K562 (cell line): ENCODE results near the gene MON2. TPM values are rescaled to one million over a fixed set of nuclear protein-coding genes. Genes with fewer than 3 reads are reported as not detected.

ENCODE experiments used
- BCL6 ChIP-seq: fragments of 250-450 bp; sonication (Bioruptor Pico); IDR thresholded peaks from 2 replicates; pipeline ENCODE4 v1.4.0; 2020
- CCNT2 ChIP-seq: IDR thresholded peaks from 2 replicates; pipeline ENCODE4 v1.6.1; 2011; ENCODE audit warnings: borderline replicate concordance, low read depth, mild to moderate bottlenecking, moderate library complexity, mixed read lengths, low read length; ENCODE audit not compliant: insufficient read length; ENCODE audit errors: extremely low read depth
- FOXP1 ChIP-seq: sonication (generic); formaldehyde crosslinking; IDR thresholded peaks from 2 replicates; pipeline ENCODE4 v1.8.0; 2022; ENCODE audit warnings: mild to moderate bottlenecking, missing genetic modification reagents
- HMGN3 ChIP-seq: IDR thresholded peaks from 2 replicates; pipeline ENCODE4 v1.6.1; 2011; ENCODE audit warnings: borderline replicate concordance, low read depth, mild to moderate bottlenecking, mixed read lengths, low read length; ENCODE audit not compliant: insufficient read length; ENCODE audit errors: extremely low read depth
- KDM4B ChIP-seq, 2 experiments: fragments of 450-650 bp in 1 of 2; sonication (generic) in 1 of 2; IDR thresholded peaks; 2 replicates each; pipeline ENCODE4 v1.6.1; 2016 to 2017; ENCODE audit warnings: borderline replicate concordance in 2 of 2, antibody characterized with exemption in 1 of 2, low read depth in 1 of 2, mild to moderate bottlenecking in 1 of 2
- MCM5 ChIP-seq: fragments of 450-650 bp; IDR thresholded peaks from 2 replicates; pipeline ENCODE4 v1.6.1; 2016; ENCODE audit warnings: low read depth
- NCOA2 ChIP-seq, 2 experiments: fragments of 450-650 bp; IDR thresholded peaks; 2 replicates each; pipeline ENCODE4 v1.6.1; 2018; ENCODE audit warnings: mild to moderate bottlenecking in 2 of 2, moderate library complexity in 1 of 2; ENCODE audit not compliant: partially characterized antibody in 2 of 2
- NR2F6 ChIP-seq: fragments of 450-650 bp; formaldehyde crosslinking; IDR thresholded peaks from 2 replicates; pipeline ENCODE4 v1.4.0; 2020; ENCODE audit warnings: mild to moderate bottlenecking
- RBBP5 ChIP-seq: fragments of 200-600 bp; sonication (generic); IDR thresholded peaks from 2 replicates; pipeline ENCODE4 v1.6.1; 2012; ENCODE audit warnings: borderline replicate concordance, mild to moderate bottlenecking, low read length, control low read depth, inconsistent platforms; ENCODE audit not compliant: insufficient read depth, poor library complexity, severe bottlenecking
- TAF15 ChIP-seq: fragments of 200-400 bp; formaldehyde crosslinking; IDR thresholded peaks from 2 replicates; pipeline ENCODE4 v1.6.1; 2017; ENCODE audit warnings: mild to moderate bottlenecking, low read depth, low read length, moderate library complexity
- TBP ChIP-seq: optimal IDR thresholded peaks from 2 replicates; pipeline ENCODE3; 2011; ENCODE audit warnings: low read depth, low read length, improper control_type of control experiment
- ZNF277 ChIP-seq: fragments of 250-450 bp; sonication (Bioruptor Pico); IDR thresholded peaks from 2 replicates; pipeline ENCODE4 v1.8.0; 2022; ENCODE audit warnings: inconsistent platforms, mild to moderate bottlenecking, moderate library complexity, borderline replicate concordance
- ZNF3 ChIP-seq: fragments of 250-450 bp; sonication (Bioruptor Pico); IDR thresholded peaks from 2 replicates; pipeline ENCODE4 v1.5.0; 2021; ENCODE audit warnings: mild to moderate bottlenecking, moderate library complexity
- ZNF444 ChIP-seq: fragments of 250-450 bp; sonication (Bioruptor Pico); IDR thresholded peaks from 2 replicates; pipeline ENCODE4 v1.4.0; 2020; ENCODE audit warnings: mild to moderate bottlenecking, moderate library complexity
- ZNF699 ChIP-seq: fragments of 250-450 bp; sonication (Bioruptor Pico); IDR thresholded peaks from 2 replicates; pipeline ENCODE4 v1.8.0; 2021; ENCODE audit warnings: mild to moderate bottlenecking, moderate library complexity; ENCODE audit not compliant: insufficient replicate concordance
- polyA plus RNA-seq, 8 experiments: library from polyadenylated mRNA; depleted of rRNA in 4 of 8; stranded (reverse) in 5 of 8; unstranded in 3 of 8; fragments of >200 nt; fragmentation: Nextera tagmentation in 2 of 8; fragmentation: Illumina TruSeq in 1 of 8; extraction: Ambion mirVana in 2 of 8; extraction: Trizol in 1 of 8; gene quantifications; 2 replicates each; pipeline versions ENCODE4 v1.2.1 to v1.2.3, GENCODE V29; 2011 to 2014; ENCODE audit warnings: inconsistent platforms in 1 of 8, missing spikeins in 1 of 8
- total RNA-seq, 7 experiments: library from RNA; depleted of rRNA in 6 of 7; stranded (reverse); fragments of >200 nt in 6 of 7; fragmentation: Illumina TruSeq in 2 of 7; extraction: Trizol in 2 of 7; gene quantifications; 2 replicates each; pipeline versions ENCODE4 v1.2.1 to v1.2.3, GENCODE V29; 2011 to 2021; ENCODE audit warnings: low replicate concordance in 1 of 7
- TF ChIP-seq, protein P1 (sequence below): fragments of 250-450 bp; sonication (Bioruptor Pico); IDR thresholded peaks from 2 replicates; pipeline ENCODE4 v1.5.0; 2021; ENCODE audit warnings: mild to moderate bottlenecking, borderline replicate concordance
- TF ChIP-seq, protein P2 (sequence below): fragments of 150-350 bp; IDR thresholded peaks from 2 replicates; pipeline ENCODE4 v1.6.1; 2014; ENCODE audit warnings: low read depth, mild to moderate bottlenecking, low read length, borderline replicate concordance

Gene MON2
- total and polyA plus RNA-seq, 9 of the 15 experiments (the other 6 are each of a cell fraction or from before 2014, with no cell fraction given) = 3.6 to 31.6 (median 16.8) TPM

DNA sequence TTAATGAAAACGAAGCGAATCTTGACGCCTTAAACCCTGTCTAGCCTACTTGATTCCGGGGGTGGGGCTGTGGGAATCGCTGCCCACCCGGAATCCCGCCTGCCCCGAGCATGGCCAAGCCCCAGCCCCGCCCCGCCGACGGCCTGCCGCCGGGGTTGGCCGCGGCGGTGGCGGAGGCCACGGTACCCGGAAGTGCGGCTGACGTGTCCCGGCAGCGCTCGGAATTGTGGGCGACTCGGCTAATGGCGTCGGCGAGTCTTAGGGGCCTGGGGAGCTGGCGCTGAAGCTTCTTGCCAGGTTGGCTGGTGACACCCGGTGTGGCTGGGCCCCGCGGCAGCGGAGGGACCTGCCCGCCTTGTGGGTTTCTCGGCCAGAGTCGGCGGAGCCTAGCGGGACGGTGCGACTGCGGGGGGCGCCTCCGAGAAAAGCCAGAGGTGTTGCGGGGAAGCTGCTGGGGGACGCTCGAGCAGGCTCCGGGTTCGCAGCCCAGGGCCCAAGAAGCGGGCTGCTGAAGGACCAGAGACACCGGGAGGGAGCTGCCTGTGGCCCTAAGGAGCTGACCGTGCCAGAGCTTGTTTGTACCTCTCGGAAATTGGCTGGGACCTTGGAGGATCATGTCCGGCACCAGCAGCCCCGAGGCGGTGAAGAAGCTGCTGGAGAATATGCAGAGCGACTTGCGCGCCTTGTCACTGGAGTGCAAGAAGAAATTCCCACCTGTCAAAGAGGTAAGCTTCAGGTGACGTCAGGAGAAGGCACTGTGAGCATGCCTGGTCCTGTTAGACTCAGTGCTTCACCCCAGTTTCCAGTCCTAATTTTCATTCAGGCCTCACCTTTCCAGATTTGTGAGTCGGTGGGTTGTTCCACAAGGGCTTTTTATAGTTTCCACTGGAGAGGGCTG, at the start of gene MON2 (continued):
- TF ChIP-seq, protein P1, sequence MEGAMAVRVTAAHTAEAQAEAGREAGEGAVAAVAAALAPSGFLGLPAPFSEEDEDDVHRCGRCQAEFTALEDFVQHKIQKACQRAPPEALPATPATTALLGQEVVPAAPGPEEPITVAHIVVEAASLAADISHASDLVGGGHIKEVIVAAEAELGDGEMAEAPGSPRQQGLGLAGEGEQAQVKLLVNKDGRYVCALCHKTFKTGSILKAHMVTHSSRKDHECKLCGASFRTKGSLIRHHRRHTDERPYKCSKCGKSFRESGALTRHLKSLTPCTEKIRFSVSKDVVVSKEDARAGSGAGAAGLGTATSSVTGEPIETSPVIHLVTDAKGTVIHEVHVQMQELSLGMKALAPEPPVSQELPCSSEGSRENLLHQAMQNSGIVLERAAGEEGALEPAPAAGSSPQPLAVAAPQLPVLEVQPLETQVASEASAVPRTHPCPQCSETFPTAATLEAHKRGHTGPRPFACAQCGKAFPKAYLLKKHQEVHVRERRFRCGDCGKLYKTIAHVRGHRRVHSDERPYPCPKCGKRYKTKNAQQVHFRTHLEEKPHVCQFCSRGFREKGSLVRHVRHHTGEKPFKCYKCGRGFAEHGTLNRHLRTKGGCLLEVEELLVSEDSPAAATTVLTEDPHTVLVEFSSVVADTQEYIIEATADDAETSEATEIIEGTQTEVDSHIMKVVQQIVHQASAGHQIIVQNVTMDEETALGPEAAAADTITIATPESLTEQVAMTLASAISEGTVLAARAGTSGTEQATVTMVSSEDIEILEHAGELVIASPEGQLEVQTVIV = no peak
- TF ChIP-seq HMGN3 = peak; percentile 86
- TF ChIP-seq RBBP5 = peak; percentile 97
- peak; percentile 90 for TF ChIP-seq CCNT2
- no peak for TF ChIP-seq BCL6
- TF ChIP-seq ZNF444 (CRISPR knock-in tag) = no peak
- no peak for TF ChIP-seq TAF15
- no peak for TF ChIP-seq ZNF3
- no peak for TF ChIP-seq ZNF699 (CRISPR knock-in tag)
- no peak for TF ChIP-seq ZNF277
- no peak for TF ChIP-seq KDM4B (IDR thresholded peaks at IDR 0.05; ENCODE audit: borderline replicate concordance in 2 of 2, low read depth in 1 of 2)
- peak; percentile 83 for TF ChIP-seq TBP
- no peak for TF ChIP-seq FOXP1 (CRISPR knock-in tag)
- no peak for TF ChIP-seq MCM5
- TF ChIP-seq NCOA2 (IDR thresholded peaks at IDR 0.05; ENCODE audit: partially characterized antibody in 2 of 2) = no peak
- TF ChIP-seq, protein P2, sequence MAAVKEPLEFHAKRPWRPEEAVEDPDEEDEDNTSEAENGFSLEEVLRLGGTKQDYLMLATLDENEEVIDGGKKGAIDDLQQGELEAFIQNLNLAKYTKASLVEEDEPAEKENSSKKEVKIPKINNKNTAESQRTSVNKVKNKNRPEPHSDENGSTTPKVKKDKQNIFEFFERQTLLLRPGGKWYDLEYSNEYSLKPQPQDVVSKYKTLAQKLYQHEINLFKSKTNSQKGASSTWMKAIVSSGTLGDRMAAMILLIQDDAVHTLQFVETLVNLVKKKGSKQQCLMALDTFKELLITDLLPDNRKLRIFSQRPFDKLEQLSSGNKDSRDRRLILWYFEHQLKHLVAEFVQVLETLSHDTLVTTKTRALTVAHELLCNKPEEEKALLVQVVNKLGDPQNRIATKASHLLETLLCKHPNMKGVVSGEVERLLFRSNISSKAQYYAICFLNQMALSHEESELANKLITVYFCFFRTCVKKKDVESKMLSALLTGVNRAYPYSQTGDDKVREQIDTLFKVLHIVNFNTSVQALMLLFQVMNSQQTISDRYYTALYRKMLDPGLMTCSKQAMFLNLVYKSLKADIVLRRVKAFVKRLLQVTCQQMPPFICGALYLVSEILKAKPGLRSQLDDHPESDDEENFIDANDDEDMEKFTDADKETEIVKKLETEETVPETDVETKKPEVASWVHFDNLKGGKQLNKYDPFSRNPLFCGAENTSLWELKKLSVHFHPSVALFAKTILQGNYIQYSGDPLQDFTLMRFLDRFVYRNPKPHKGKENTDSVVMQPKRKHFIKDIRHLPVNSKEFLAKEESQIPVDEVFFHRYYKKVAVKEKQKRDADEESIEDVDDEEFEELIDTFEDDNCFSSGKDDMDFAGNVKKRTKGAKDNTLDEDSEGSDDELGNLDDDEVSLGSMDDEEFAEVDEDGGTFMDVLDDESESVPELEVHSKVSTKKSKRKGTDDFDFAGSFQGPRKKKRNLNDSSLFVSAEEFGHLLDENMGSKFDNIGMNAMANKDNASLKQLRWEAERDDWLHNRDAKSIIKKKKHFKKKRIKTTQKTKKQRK = no peak
- TF ChIP-seq NR2F6 (CRISPR knock-in tag) = no peak
